ENCODE data around the gene GARIN5B.

- TF ChIP-seq, protein P1, sequence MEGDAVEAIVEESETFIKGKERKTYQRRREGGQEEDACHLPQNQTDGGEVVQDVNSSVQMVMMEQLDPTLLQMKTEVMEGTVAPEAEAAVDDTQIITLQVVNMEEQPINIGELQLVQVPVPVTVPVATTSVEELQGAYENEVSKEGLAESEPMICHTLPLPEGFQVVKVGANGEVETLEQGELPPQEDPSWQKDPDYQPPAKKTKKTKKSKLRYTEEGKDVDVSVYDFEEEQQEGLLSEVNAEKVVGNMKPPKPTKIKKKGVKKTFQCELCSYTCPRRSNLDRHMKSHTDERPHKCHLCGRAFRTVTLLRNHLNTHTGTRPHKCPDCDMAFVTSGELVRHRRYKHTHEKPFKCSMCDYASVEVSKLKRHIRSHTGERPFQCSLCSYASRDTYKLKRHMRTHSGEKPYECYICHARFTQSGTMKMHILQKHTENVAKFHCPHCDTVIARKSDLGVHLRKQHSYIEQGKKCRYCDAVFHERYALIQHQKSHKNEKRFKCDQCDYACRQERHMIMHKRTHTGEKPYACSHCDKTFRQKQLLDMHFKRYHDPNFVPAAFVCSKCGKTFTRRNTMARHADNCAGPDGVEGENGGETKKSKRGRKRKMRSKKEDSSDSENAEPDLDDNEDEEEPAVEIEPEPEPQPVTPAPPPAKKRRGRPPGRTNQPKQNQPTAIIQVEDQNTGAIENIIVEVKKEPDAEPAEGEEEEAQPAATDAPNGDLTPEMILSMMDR (conservative IDR thresholded peaks at IDR 0.05): no peak
- no peak for TF ChIP-seq EZH2 (IDR thresholded peaks at IDR 0.05; ENCODE audit: low read depth)
These were observed 48.7 kb downstream of the GARIN5B start for GRCh38 chr19:55314396-55314795.
